SK-N-SH treated with all-trans-retinoic acid at 6 μM for 48 hours (cell line): Measurements from ENCODE around the gene BTLA.

Experiments
- ARNTL ChIP-seq: fragments of 450-650 bp; formaldehyde crosslinking; IDR thresholded peaks from 2 replicates; pipeline ENCODE4 v1.5.0; 2020; ENCODE audit warnings: low read depth, mild to moderate bottlenecking, moderate library complexity, borderline replicate concordance
- CSRNP3 ChIP-seq: fragments of 250-450 bp; sonication (Bioruptor Pico); IDR thresholded peaks from 2 replicates; pipeline ENCODE4 v1.5.1; 2021; ENCODE audit warnings: mild to moderate bottlenecking, moderate library complexity
- OSR1 ChIP-seq: fragments of 250-450 bp; sonication (Bioruptor Pico); IDR thresholded peaks from 2 replicates; pipeline ENCODE4 v1.8.0; 2022; ENCODE audit warnings: moderate library complexity, mild to moderate bottlenecking, inconsistent platforms
- PATZ1 ChIP-seq: fragments of 250-450 bp; sonication (Bioruptor Pico); IDR thresholded peaks from 2 replicates; pipeline ENCODE4 v1.8.0; 2020; ENCODE audit warnings: mild to moderate bottlenecking, moderate library complexity, borderline replicate concordance
- RARB ChIP-seq: fragments of 250-450 bp; sonication (Bioruptor Pico); IDR thresholded peaks from 2 replicates; pipeline ENCODE4 v1.8.0; 2021; ENCODE audit warnings: mild to moderate bottlenecking, moderate library complexity
- SNAI2 ChIP-seq: fragments of 250-450 bp; sonication (Bioruptor Pico); IDR thresholded peaks from 2 replicates; pipeline ENCODE4 v1.5.0; 2020; ENCODE audit warnings: mild to moderate bottlenecking, moderate library complexity
- ZNF70 ChIP-seq: fragments of 450-650 bp; formaldehyde crosslinking; IDR thresholded peaks from 2 replicates; pipeline ENCODE4 v1.5.0; 2020; ENCODE audit warnings: mild to moderate bottlenecking, moderate library complexity
- TF ChIP-seq, protein P1 (sequence below): fragments of 250-450 bp; sonication (Bioruptor Pico); IDR thresholded peaks from 2 replicates; pipeline ENCODE4 v1.5.1; 2020; ENCODE audit warnings: low read depth, mild to moderate bottlenecking, moderate library complexity

DNA sequence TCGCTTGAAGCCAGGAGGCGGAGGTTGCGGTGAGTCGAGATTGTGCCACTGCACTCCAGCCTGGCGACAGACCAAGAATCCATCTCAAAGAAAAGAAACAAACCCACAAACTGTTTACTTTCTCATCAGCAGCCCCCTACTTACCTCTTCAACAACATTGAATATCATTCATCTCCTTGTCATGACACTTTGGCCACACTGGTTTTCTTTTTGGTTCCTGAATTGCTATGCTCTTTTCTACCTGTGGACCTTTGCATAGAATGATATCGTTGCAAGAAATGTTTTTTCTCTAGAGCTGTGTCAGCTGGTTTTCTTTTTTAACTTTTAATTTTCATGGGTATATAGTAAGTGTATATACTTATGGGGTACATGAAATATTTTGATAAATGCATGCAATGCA is 83.9 kb downstream of the BTLA start:
- no peak for TF ChIP-seq PATZ1
- no peak for TF ChIP-seq OSR1
- no peak for TF ChIP-seq ARNTL (CRISPR knock-in tag)
- TF ChIP-seq, protein P1, sequence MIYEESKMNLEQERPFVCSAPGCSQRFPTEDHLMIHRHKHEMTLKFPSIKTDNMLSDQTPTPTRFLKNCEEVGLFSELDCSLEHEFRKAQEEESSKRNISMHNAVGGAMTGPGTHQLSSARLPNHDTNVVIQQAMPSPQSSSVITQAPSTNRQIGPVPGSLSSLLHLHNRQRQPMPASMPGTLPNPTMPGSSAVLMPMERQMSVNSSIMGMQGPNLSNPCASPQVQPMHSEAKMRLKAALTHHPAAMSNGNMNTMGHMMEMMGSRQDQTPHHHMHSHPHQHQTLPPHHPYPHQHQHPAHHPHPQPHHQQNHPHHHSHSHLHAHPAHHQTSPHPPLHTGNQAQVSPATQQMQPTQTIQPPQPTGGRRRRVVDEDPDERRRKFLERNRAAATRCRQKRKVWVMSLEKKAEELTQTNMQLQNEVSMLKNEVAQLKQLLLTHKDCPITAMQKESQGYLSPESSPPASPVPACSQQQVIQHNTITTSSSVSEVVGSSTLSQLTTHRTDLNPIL = no peak
- no peak for TF ChIP-seq CSRNP3 (CRISPR knock-in tag)
- TF ChIP-seq ZNF70 = no peak
- no peak for TF ChIP-seq SNAI2 (CRISPR knock-in tag)
- no peak for TF ChIP-seq RARB (CRISPR knock-in tag)
